ENCODE results near the gene PPIE.

- TF ChIP-seq GATA2 (IDR thresholded peaks at IDR 0.05; ENCODE audit: low read depth, low read length) (no peak), GATA3 (IDR thresholded peaks at IDR 0.05; ENCODE audit: low read depth, low read length) (no peak)
Observed at GRCh38 chr1:39727932-39728317, 10.8 kb upstream of the PPIE start.
